Measurements from ENCODE around the gene NPFF.

NPFF gene

GRCh38 chr12:53514628-53515290 is 7.5 kb upstream of the NPFF start:
- no peak for DNase-seq (ENCODE audit: low spot score)

GRCh38 chr12:53513712-53514410 is 6.6 kb upstream of the NPFF start:
- DNase-seq (ENCODE audit: low spot score), result no peak

GRCh38 chr12:53510181-53510812 is 3.0 kb upstream of the NPFF start:
- no peak for DNase-seq (ENCODE audit: low spot score)

GRCh38 chr12:53508534-53509170 is 1.4 kb upstream of the NPFF start:
- DNase-seq (ENCODE audit: low spot score), result peak; percentile 86

- no peak for DNase-seq (ENCODE audit: low spot score)
These were observed 260 bp upstream of the NPFF start for GRCh38 chr12:53507603-53507885.

- DNase-seq (ENCODE audit: low spot score), result no peak
These were observed 866 bp downstream of the NPFF start for GRCh38 chr12:53506450-53506785.

GRCh38 chr12:53505555-53506449 is 1.5 kb downstream of the NPFF start:
- DNase-seq (ENCODE audit: low spot score), result no peak

- DNase-seq (ENCODE audit: low spot score), result peak; percentile 79
These were observed 2.2 kb downstream of the NPFF start for GRCh38 chr12:53505086-53505485.

- DNase-seq (ENCODE audit: low spot score), result no peak
These were observed 3.0 kb downstream of the NPFF start for GRCh38 chr12:53504004-53504920.

- no peak for DNase-seq (ENCODE audit: low spot score)
These were observed 4.1 kb downstream of the NPFF start for GRCh38 chr12:53502983-53503728.

GRCh38 chr12:53502331-53502730 is 5.0 kb downstream of the NPFF start:
- DNase-seq (ENCODE audit: low spot score), result no peak

GRCh38 chr12:53501615-53502181 is 5.6 kb downstream of the NPFF start:
- DNase-seq (ENCODE audit: low spot score), result no peak

- peak; percentile 95 for DNase-seq (ENCODE audit: low spot score)
These were observed 6.3 kb downstream of the NPFF start, which contains the start of gene TARBP2 for GRCh38 chr12:53500776-53501614. TSS of gene TARBP2 (plus strand) at chr12:53501283. CDS start at chr12:53501409, 126 bp downstream.

GRCh38 chr12:53500142-53500775 is 7.0 kb downstream of the NPFF start:
- DNase-seq (ENCODE audit: low spot score), result peak; percentile 61

- peak; percentile 65 for DNase-seq (ENCODE audit: low spot score)
These were observed 7.8 kb downstream of the NPFF start, which contains the start of gene MAP3K12 for GRCh38 chr12:53499266-53500141. TSS of gene MAP3K12 (minus strand) at chr12:53499458. CDS start at chr12:53487391, 12,067 bp downstream.

- DNase-seq (ENCODE audit: low spot score), result no peak
These were observed 9.1 kb downstream of the NPFF start for GRCh38 chr12:53498235-53498630.

GRCh38 chr12:53497461-53497860 is 9.8 kb downstream of the NPFF start:
- DNase-seq (ENCODE audit: low spot score), result no peak

- no peak for DNase-seq (ENCODE audit: low spot score)
These were observed 10.6 kb downstream of the NPFF start for GRCh38 chr12:53496752-53497032.
